Caco-2 (cell line): ENCODE measurements around the gene CS. TPM values are rescaled to one million over a fixed set of nuclear protein-coding genes. Genes with fewer than 3 reads are reported as not detected.

Experiments used
- BruUV-seq: library from RNA; stranded (reverse); fragments of 400-500 nt; replicated peaks from 2 replicates; lab custom pipeline; 2021; lab: Mats Ljungman, UMichigan
- CTCF ChIA-PET: fragments of 300-600 bp; sonication (Branson Sonifier 250); formaldehyde crosslinking; loops from one replicate; lab custom pipeline; 2022; ENCODE audit warnings: antibody characterized with exemption; lab: Charles Lee
- POLR2A ChIA-PET: fragments of 300-600 bp; sonication (Branson Sonifier 250); formaldehyde crosslinking; loops from one replicate; lab custom pipeline; 2022; ENCODE audit warnings: antibody characterized with exemption; lab: Charles Lee
- DNase-seq, 2 experiments: peaks; one replicate each; pipeline versions ENCODE4 v3.0.0 to v3.0.0-alpha.2; 2020 to 2022
- H3K27me3 ChIP-seq: replicated peaks from 2 replicates; pipeline ENCODE4 v1.6.0; 2011; ENCODE audit warnings: low read length; ENCODE audit not compliant: control insufficient read depth, insufficient read depth
- H3K36me3 ChIP-seq: 2 replicates; pipeline ENCODE4 v1.5.1; 2011; ENCODE audit warnings: low read length; ENCODE audit not compliant: control insufficient read depth, insufficient read depth
- H3K4me1 ChIP-seq: fragments of 250-450 bp; sonication (Bioruptor Pico); 2 replicates; pipeline ENCODE4 v1.5.1; 2020; ENCODE audit warnings: mild to moderate bottlenecking
- H3K4me3 ChIP-seq: 2 replicates; pipeline ENCODE4 v1.5.1; 2011; ENCODE audit warnings: low read depth, mild to moderate bottlenecking, control low read depth, low read length
- H3K9me3 ChIP-seq: fragments of 250-450 bp; sonication (Bioruptor Pico); 2 replicates; pipeline ENCODE4 v1.5.1; 2020; ENCODE audit warnings: mild to moderate bottlenecking, moderate library complexity
- H3K27ac Mint-ChIP-seq: one replicate; pipeline ENCODE4 v1.8.0; 2022; ENCODE audit warnings: mixed read lengths; ENCODE audit not compliant: unreplicated experiment
- H3K27me3 Mint-ChIP-seq: one replicate; pipeline ENCODE4 v1.8.0; 2022; ENCODE audit warnings: mixed read lengths; ENCODE audit not compliant: insufficient read depth, unreplicated experiment
- H3K36me3 Mint-ChIP-seq: one replicate; pipeline ENCODE4 v1.8.0; 2022; ENCODE audit warnings: mild to moderate bottlenecking, mixed read lengths; ENCODE audit not compliant: insufficient read depth, unreplicated experiment
- H3K4me1 Mint-ChIP-seq: one replicate; pipeline ENCODE4 v1.8.0; 2022; ENCODE audit warnings: low read depth, mixed read lengths; ENCODE audit not compliant: unreplicated experiment
- H3K4me3 Mint-ChIP-seq: one replicate; pipeline ENCODE4 v1.8.0; 2022; ENCODE audit warnings: mild to moderate bottlenecking, moderate library complexity, mixed read lengths; ENCODE audit not compliant: unreplicated experiment
- H3K9me3 Mint-ChIP-seq: one replicate; pipeline ENCODE4 v1.8.0; 2022; ENCODE audit warnings: mixed read lengths; ENCODE audit not compliant: unreplicated experiment
- CTCF ChIP-seq, 2 experiments: fragments of 200-600 bp in 1 of 2; IDR thresholded peaks; 1 replicate in 1 of 2; 2 replicates in 1 of 2; pipeline versions ENCODE4 v1.5.1 to v1.8.0; 2011 to 2022; ENCODE audit warnings: antibody characterized with exemption in 1 of 2, control low read depth in 1 of 2, inconsistent platforms in 1 of 2, low read depth in 1 of 2, low read length in 1 of 2, mild to moderate bottlenecking in 1 of 2, moderate library complexity in 1 of 2; ENCODE audit not compliant: insufficient read depth in 1 of 2, severe bottlenecking in 1 of 2, unreplicated experiment in 1 of 2
- intact Hi-C: fragments of 100-400 bp; cut with micrococcal nuclease; formaldehyde crosslinking; loops from one replicate; pipeline ENCODE4 v1.10.0; 2022; ENCODE audit not compliant: unreplicated experiment
- total RNA-seq: library from RNA; stranded (reverse); gene quantifications from 2 replicates; pipeline ENCODE4 v1.2.3, GENCODE V29; 2022

Gene CS
- total RNA-seq, 1 experiment from 2014 or later = 241 TPM

GRCh38 chr12:56258820-56259183 is 41.3 kb downstream of the CS start:
- Mint-ChIP-seq H3K36me3 (peaks cover 41% of the 10 kb centered on the region), H3K4me1 (peaks cover 30% of the 10 kb centered on the region), H3K27ac (peak overlapping the region; percentile 56), H3K4me3 (peak overlapping the region; percentile 74), H3K9me3 (peaks cover 10% of the 10 kb centered on the region), H3K27me3 (no peaks in the 10 kb centered on the region)
- TSS peak; percentile 50 for BruUV-seq
- peak overlapping the region; percentile 72 for H3K4me3 ChIP-seq
- intact Hi-C loops = loop anchor here (2.0 to 5.0 kb wide), 3 partner anchors 37 to 132 kb away; partner anchors contain the start of genes NABP2 and RNF41
- no peaks in the 10 kb centered on the region for H3K27me3 ChIP-seq
- POLR2A ChIA-PET = interaction anchor here (0.7 to 1.2 kb wide), 2 partner anchors 11 to 37 kb away, joined by 3 to 7 read pairs; partner anchors contain the start of gene RNF41
- no peak for DNase-seq
- H3K4me1 ChIP-seq = peaks cover 38% of the 10 kb centered on the region
- peaks cover 4% of the 10 kb centered on the region for H3K36me3 ChIP-seq
- CTCF ChIA-PET = interaction anchor here (1.0 to 2.9 kb wide), 4 partner anchors 8 to 70 kb away, joined by 3 to 20 read pairs (median 8); partner anchors contain the start of genes COQ10A, RNF41 and SMARCC2
- no peak for TF ChIP-seq CTCF (IDR thresholded peaks at IDR 0.05; ENCODE audit: insufficient read depth in 1 of 2, low read depth in 1 of 2, low read length in 1 of 2, severe bottlenecking in 1 of 2, unreplicated experiment in 1 of 2)
- H3K9me3 ChIP-seq = no peaks in the 10 kb centered on the region

- no peaks in the 10 kb centered on the region for H3K27me3 Mint-ChIP-seq
- DNase-seq = peak; percentile 50 to 88
- no peaks in the 10 kb centered on the region for H3K27me3 ChIP-seq
- POLR2A ChIA-PET = interaction anchor here (0.7 to 1.6 kb wide), 4 partner anchors 11 to 131 kb away, joined by 3 to 7 read pairs (median 6); partner anchors contain the start of gene RNF41
- H3K4me1 Mint-ChIP-seq = peaks cover 30% of the 10 kb centered on the region
- peak within 1 kb of the TSS; percentile 56 for H3K27ac Mint-ChIP-seq
- CTCF ChIA-PET = interaction anchor here (1.0 to 2.9 kb wide), 6 partner anchors 8 to 69 kb away, joined by 3 to 20 read pairs (median 5); partner anchors contain the start of genes COQ10A, RNF41 and SMARCC2
- H3K4me1 ChIP-seq = peaks cover 38% of the 10 kb centered on the region
- H3K9me3 ChIP-seq = no peaks in the 10 kb centered on the region
- no TSS peak for BruUV-seq
- peaks cover 4% of the 10 kb centered on the region for H3K36me3 ChIP-seq
- intact Hi-C loops = loop anchor here (2.0 to 5.0 kb wide), 3 partner anchors 36 to 131 kb away; partner anchors contain the start of genes NABP2 and RNF41
- TF ChIP-seq CTCF (IDR thresholded peaks at IDR 0.05; ENCODE audit: insufficient read depth in 1 of 2, low read depth in 1 of 2, low read length in 1 of 2, severe bottlenecking in 1 of 2, unreplicated experiment in 1 of 2) = peak; percentile 50 to 59
- peaks cover 43% of the 10 kb centered on the region for H3K36me3 Mint-ChIP-seq
- H3K9me3 Mint-ChIP-seq = peaks cover 10% of the 10 kb centered on the region
- peak within 1 kb of the TSS; percentile 72 for H3K4me3 ChIP-seq
- peak within 1 kb of the TSS; percentile 74 for H3K4me3 Mint-ChIP-seq
These were observed 41.9 kb downstream of the CS start, which contains the start of gene ANKRD52 for GRCh38 chr12:56258068-56258819. ANKRD52 (minus strand) TSS chr12:56258384; CDS start chr12:56258269, 115 bp downstream.

- intact Hi-C loops = loop anchor here (2.0 to 5.0 kb wide), 4 partner anchors 27 to 131 kb away; partner anchors contain the start of genes NABP2, RNF41 and SLC39A5
- no TSS peak for BruUV-seq
- DNase-seq = peak; percentile 61 to 69
- Mint-ChIP-seq H3K4me1 (peaks cover 30% of the 10 kb centered on the region), H3K27ac (no peak overlapping the region), H3K9me3 (peaks cover 10% of the 10 kb centered on the region), H3K4me3 (peak overlapping the region; percentile 74), H3K36me3 (peaks cover 48% of the 10 kb centered on the region), H3K27me3 (no peaks in the 10 kb centered on the region)
- peaks cover 5% of the 10 kb centered on the region for H3K36me3 ChIP-seq
- H3K4me3 ChIP-seq = peak overlapping the region; percentile 72
- POLR2A ChIA-PET = interaction anchor here (0.6 to 1.6 kb wide), 3 partner anchors 16 to 130 kb away, joined by 3 to 6 read pairs (median 5); no protein-coding TSS in a partner anchor
- H3K4me1 ChIP-seq = peaks cover 37% of the 10 kb centered on the region
- CTCF ChIA-PET = interaction anchor here (1.0 to 2.9 kb wide), 5 partner anchors 11 to 69 kb away, joined by 3 to 20 read pairs (median 6); partner anchors contain the start of genes RNF41 and SMARCC2
- H3K27me3 ChIP-seq = no peaks in the 10 kb centered on the region
- no peaks in the 10 kb centered on the region for H3K9me3 ChIP-seq
- TF ChIP-seq CTCF (IDR thresholded peaks at IDR 0.05; ENCODE audit: insufficient read depth in 1 of 2, low read depth in 1 of 2, low read length in 1 of 2, severe bottlenecking in 1 of 2, unreplicated experiment in 1 of 2) = peak in 1 of 2 experiments; percentile 10
These were observed 42.6 kb downstream of the CS start for GRCh38 chr12:56257491-56258067.
